ENCODE measurements around the gene ITSN2.

The ITSN2 gene

DNA sequence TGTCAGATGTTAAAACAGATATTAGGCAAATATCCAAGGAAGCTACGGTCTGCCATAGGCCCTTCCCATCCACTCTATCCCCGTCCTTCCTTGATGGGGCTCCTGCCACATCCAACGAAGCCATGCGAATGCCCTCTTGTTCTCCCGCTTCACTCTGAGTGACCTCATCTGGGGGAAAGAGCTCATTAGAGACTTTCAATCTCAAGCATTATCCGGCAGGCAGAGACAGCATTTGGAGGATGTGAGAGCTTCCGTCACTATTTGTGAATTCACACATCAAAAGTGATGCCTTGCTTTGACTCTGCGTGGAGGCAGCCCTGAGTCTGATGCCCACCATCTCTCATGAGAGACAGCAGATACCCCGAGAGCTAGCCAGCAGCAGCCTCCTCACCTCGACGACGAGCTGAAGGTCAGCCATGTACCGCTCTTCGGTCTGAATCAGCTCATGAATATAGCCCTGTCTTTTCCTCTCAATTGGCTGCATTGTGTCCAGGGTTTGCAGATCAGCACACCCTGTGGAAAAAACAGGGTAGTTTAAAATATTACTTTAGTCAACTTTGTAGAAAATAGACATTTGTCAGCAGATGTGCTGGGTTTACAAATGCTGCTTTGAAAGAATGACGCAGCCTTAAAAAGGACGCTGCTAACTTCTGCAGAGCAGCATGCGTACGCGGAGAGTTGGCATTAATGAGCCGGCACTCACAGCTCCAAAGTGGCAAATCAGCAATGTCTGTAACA, 139.6 kb downstream of the ITSN2 start:
- DNase-seq: no peak
- no peak for TF ChIP-seq POLR2A (IDR thresholded peaks at IDR 0.05; ENCODE audit: low read length)
- no peak for TF ChIP-seq GATA1 (IDR thresholded peaks at IDR 0.05; ENCODE audit: low read depth, low read length)

DNA sequence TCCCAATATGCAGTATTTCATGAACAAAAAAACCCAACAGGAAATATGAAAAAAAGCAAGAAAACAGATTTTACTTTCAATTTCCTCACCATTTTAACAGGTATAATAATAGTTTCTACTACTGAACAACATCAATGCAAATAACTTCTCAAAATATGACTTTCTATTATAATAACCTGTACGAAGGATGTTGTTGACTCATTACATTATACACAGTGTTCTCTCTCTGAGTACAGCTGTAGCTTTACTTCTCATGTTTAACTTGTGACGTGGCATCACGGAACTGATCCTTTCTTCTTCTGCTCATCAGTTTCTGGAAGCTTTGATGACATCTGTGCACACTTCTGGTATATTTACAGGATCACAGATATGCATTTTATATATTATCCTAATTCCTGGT, 145.5 kb downstream of the ITSN2 start:
- DNase-seq: no peak
- no peak for TF ChIP-seq POLR2A (IDR thresholded peaks at IDR 0.05; ENCODE audit: low read length)

DNA sequence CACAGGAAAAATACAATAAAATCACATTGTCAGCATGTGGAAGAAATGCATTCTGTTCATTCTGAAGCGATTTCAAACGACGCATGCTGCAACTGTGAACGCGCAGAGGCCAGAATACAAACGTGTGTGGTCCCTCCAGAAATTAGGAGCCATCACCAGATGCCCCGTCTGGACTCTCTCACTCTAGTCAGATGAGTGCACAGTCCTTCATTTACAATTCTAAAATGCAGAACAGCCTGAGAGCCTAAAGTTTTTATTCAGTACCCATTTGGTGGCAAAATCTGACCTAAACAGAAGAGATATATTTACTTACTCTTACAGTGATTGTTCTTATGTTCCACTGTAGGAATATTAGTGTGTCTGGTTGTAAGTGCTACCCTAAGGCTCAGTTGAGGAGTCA, 148.9 kb downstream of the ITSN2 start:
- no peak for TF ChIP-seq GATA1 (IDR thresholded peaks at IDR 0.05; ENCODE audit: low read depth, low read length)
- TF ChIP-seq POLR2A (IDR thresholded peaks at IDR 0.05; ENCODE audit: low read length): no peak
- no peak for DNase-seq

DNA sequence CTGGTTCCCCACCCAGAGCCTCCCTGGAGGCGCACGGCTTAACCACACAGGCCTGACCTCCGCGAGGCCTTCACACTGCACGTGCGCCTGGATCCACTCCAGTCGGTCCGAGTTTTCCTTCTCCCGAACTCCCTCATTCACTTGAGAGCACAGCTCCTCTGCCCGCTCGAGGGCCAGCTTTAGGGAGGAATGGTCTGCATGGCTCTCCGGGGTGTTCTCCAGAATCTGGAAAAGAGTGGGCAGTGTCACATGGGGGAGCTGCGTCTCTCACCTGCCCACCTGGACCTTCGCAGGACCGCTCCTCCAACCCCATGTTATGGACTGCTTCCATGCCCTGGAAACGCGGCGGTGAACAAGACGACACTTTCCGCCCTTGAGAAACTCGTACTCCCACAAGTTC, 149.6 kb downstream of the ITSN2 start:
- no peak for TF ChIP-seq GATA1 (IDR thresholded peaks at IDR 0.05; ENCODE audit: low read depth, low read length)
- TF ChIP-seq POLR2A (IDR thresholded peaks at IDR 0.05; ENCODE audit: low read length): no peak
- DNase-seq: no peak

DNA sequence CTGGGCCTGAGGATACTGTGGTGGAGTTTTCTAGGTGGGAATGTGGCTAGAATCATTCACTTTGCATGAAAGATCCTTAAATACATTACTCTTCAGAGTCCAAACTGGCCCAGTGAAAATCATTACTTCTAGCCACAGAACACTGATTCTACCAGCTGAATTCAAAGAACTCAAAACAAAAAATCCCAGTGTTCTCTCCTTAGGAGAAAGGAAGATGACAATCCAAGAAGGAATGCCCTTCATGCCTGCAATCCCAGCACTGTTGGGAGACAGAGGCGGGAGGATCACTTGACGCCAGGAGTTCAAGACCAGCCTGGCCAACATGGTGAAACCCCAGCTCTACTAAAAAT, 150.3 kb downstream of the ITSN2 start:
- TF ChIP-seq GATA1 (IDR thresholded peaks at IDR 0.05; ENCODE audit: low read depth, low read length) (no peak), POLR2A (IDR thresholded peaks at IDR 0.05; ENCODE audit: low read length) (no peak)
- no peak for DNase-seq

DNA sequence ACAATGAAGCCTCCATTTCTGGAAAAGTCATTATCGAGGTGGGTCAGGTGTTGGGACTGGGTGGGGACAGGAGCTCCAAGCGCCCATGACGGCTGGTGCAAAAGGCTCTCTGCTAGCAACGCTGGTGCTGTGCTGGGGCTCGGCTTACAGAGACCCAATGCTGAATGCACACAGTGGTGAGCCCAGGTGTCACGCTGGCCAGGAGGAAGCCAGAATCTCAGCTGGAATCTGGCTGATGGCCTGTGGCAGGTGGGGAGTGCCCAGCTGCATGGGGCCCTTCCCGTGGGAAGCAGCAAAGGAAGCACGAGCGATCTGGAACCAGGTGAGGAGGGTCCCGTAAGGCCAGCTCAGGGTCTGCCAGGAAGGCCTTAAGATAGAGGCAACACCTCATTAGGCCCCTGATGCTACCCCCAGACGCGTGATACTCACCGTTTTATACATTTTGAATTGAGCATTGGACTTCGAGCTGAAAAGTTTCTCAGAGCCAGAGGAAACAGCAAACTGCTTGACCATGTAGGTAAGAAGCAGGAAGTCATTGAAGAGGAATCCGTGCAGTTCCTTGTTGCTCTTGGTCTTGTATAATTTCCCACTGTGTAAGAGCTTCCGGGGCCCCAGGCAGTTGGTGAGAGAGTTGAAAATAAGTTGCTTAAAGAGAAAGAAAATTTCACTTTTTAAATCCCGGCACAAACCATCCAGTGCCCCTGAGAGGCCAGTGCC, 150.8 kb downstream of the ITSN2 start:
- no peak for DNase-seq
- TF ChIP-seq POLR2A (IDR thresholded peaks at IDR 0.05; ENCODE audit: low read length) (no peak), GATA1 (IDR thresholded peaks at IDR 0.05; ENCODE audit: low read depth, low read length) (no peak)

DNA sequence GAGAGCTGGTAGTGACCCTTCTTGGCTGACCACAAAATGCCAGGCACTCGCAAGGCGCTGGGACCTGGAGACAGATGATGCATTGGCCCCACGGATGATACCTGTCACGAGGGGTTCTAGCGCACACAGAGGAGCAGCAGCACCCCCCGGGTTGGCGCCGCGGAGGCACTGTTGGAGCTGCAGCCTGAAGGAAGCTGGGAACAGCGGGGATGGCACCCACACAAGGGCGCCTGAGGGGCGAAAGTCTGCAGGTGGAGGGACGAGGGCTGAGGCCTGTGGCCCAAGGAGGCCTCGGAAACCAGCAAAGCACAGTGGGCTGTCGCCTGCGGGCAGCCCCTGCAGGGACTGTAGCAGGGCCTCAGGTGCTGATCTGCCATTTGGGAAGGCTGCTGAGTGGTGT, 151.8 kb downstream of the ITSN2 start:
- DNase-seq: no peak
- TF ChIP-seq GATA1 (IDR thresholded peaks at IDR 0.05; ENCODE audit: low read depth, low read length) (no peak), POLR2A (IDR thresholded peaks at IDR 0.05; ENCODE audit: low read length) (no peak)

DNA sequence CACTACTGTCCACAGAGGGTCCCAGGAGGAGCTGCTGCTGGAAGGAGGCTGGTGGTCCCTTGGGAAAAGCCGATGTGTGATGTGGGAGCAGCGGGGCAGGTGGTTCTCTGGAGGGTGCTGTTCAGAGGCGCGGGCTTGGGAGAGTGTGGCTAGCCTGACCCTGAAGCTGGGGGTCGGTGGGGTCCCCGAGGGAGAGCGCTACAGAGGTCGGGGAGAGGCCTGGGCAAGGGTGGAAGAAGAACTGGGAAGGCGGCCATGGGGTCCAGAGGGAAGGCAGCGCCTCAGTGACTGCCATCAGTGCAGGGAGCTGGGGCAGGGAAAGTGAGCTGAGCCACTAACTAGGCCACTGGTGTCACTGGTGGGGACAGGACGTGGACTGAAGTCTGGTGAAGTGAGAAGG, 153.0 kb downstream of the ITSN2 start:
- DNase-seq: no peak
- TF ChIP-seq GATA1 (IDR thresholded peaks at IDR 0.05; ENCODE audit: low read depth, low read length) (no peak), POLR2A (IDR thresholded peaks at IDR 0.05; ENCODE audit: low read length) (no peak)

DNA sequence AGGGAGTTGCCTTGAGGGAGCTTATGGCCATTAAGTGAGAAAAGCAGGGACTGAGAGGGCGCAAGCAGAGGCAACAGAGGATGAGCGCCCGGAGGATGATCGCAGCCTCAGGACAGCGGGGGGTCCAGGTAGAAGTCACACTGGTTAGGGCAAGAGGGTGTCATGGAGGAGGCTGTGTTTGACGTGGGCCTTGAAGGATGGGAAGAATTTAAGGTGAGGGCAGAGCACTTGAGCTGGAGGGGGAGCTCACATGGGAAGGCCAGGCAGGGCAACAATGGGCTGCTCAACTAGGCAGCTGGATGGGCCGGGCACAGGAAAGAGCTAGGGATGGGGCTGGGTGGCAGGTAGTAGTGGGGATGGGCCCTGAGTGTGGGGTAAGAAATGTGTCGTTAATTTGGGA, 153.6 kb downstream of the ITSN2 start:
- no peak for DNase-seq
- TF ChIP-seq GATA1 (IDR thresholded peaks at IDR 0.05; ENCODE audit: low read depth, low read length) (no peak), POLR2A (IDR thresholded peaks at IDR 0.05; ENCODE audit: low read length) (no peak)

DNA sequence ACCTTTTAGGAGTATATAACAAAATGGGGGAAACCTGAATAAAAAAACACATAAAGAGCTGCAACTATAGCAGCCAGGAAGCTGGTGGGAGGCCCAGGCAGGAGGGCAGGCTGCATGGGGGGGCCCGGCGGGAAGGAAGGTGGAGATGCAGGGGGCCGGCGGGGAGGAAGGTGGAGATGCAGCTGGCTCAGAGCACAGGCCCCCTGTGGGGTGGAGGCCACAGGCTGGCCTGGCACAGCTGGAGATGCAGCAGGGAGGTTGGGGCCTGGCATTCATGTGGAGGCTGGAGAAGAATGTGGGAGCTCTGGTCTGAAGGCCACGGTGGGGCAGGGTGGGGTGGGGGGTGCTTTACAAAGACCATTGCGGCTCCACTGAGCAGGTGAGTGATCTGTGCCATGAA, 154.1 kb downstream of the ITSN2 start:
- TF ChIP-seq POLR2A (IDR thresholded peaks at IDR 0.05; ENCODE audit: low read length) (no peak), GATA1 (IDR thresholded peaks at IDR 0.05; ENCODE audit: low read depth, low read length) (no peak)
- DNase-seq: no peak

DNA sequence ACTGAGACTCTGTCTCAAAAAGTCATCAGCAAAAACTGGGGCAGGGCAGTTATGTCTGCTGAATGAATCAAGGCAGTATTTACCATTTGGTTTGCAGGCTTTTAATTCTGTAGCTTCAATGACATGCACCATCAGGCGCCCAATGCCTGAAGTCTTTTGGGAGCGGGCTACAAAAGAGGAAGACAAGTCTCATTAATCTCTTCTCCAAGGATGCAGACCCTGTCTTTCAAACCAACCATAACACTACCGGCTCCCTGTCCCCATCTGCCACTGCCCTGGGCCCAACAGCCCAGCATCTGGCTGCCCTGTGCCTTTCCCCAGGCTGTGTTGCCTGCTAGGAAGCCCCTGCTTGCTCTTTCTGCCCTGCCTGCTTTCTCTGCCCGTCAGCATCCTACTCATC, 155.2 kb downstream of the ITSN2 start:
- TF ChIP-seq GATA1 (IDR thresholded peaks at IDR 0.05; ENCODE audit: low read depth, low read length) (no peak), POLR2A (IDR thresholded peaks at IDR 0.05; ENCODE audit: low read length) (no peak)
- no peak for DNase-seq

DNA sequence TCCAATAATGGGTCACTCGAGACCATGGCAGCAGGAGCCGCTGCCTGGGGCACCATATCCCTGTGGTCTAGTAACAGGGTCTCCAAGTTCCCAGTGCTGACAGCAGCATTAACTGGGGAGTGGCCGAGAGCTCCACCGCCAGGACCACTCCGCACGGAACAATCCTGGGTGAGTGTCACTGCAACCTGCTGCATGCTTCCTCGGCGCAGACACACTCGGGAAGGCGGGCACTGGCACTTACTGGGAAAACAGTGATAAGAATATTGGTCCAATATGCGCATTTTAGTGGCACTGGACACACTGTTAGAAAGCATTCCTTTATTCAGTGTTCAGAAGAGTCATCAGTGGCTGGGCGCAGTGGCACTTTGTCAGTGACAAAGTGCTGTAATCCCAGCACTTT, 155.8 kb downstream of the ITSN2 start:
- DNase-seq: no peak
- TF ChIP-seq GATA1 (IDR thresholded peaks at IDR 0.05; ENCODE audit: low read depth, low read length) (no peak), POLR2A (IDR thresholded peaks at IDR 0.05; ENCODE audit: low read length) (no peak)

DNA sequence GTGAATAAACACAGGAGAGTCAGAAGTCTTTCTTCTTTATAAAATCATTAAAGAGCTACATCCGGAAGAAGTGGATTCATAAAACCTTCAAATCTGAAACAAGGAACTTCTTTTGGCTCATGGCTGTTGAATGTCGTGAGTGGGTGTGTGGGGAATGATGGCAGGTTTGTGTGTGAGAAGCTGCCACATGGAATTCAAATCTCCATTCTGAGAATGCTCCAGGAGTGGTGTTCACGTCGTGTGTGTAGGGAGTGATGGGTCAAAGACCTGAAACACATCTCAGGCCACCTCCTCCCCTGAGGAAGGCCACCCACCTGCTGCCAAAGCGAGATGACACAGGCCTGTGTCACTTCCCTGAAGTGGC, 156.6 kb downstream of the ITSN2 start:
- DNase-seq: no peak
- TF ChIP-seq GATA1 (IDR thresholded peaks at IDR 0.05; ENCODE audit: low read depth, low read length) (no peak), POLR2A (IDR thresholded peaks at IDR 0.05; ENCODE audit: low read length) (no peak)

DNA sequence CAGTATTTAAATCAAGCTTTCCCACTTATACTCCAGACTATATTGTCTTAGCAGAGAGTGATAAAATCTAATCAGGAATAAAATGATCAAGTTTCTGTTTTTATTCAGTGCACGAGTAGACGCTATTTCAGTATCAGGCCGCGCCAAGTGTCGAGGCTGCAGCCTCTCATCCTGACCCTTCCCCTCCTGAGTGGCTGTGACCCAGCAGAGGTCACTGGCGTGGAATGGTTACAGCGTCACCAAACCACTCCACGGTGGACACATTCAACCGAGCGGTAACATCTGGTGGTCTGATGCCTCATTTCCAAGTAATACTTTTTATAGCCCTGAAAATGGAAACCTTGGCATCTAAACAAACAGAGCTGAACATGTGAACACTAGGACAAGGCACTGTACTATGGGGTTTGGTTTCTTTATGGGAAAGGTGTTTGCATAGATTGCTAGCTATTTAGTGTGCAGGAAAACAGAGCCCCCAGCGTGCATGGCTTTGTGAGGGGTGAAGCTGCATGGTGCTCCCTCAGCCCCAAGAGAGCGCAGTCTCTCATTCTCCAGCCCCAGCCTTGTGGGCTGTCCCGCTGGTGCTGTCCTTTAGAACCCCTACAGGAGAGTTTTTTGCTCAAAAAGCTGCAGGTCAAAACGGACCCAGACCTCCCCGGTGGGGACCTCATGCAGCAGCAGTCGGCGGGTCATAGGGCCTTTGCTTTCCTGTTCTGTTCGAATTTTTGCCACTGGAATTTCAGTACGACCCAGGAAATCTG, 157.1 kb downstream of the ITSN2 start:
- DNase-seq: no peak
- no peak for TF ChIP-seq GATA1 (IDR thresholded peaks at IDR 0.05; ENCODE audit: low read depth, low read length)
- TF ChIP-seq POLR2A (IDR thresholded peaks at IDR 0.05; ENCODE audit: low read length): no peak

DNA sequence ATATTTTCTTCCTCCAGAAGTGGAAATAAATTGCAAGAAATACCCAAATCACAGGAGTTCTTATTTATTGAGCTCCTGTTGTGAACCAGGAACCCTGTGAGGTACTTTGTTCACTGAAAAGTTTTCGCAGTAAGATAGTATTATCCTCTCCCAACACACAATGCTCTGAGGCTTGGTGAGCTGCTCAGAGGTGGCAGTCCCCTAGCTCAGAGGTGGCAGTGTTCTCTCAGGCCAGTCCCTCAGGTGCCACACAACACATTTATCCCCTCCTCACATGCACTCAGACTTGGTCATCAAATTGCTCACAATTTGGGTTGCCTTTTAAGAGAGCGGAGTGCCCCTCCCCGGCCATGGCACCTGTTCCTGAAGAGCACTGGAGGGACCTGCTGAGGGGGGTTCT, 159.5 kb downstream of the ITSN2 start:
- DNase-seq: no peak
- TF ChIP-seq POLR2A (IDR thresholded peaks at IDR 0.05; ENCODE audit: low read length): no peak
- TF ChIP-seq GATA1 (IDR thresholded peaks at IDR 0.05; ENCODE audit: low read depth, low read length): no peak
